IMR-90 (cell line): ENCODE measurements around the gene ADGRF4. TPM values are rescaled to one million over a fixed set of nuclear protein-coding genes. Genes with fewer than 3 reads are reported as not detected.

Source experiments
- ATAC-seq: fragments of 200-7000 bp; cut with Tn5 transposase; 2 replicates; pipeline ENCODE4 v1.9.1; 2020; ENCODE audit warnings: low read depth, mild to moderate bottlenecking, moderate library complexity
- BruUV-seq: library from RNA; stranded (reverse); fragments of 400-500 nt; replicated peaks from 2 replicates; lab custom pipeline; 2021; lab: Mats Ljungman, UMichigan
- CTCF ChIA-PET: fragments of 300-600 bp; formaldehyde crosslinking; extraction: SDS; loops from one replicate; lab custom pipeline; 2021; ENCODE audit warnings: antibody characterized with exemption; lab: Yijun Ruan, JAX
- POLR2A ChIA-PET: fragments of 300-600 bp; sonication (Branson Sonifier 250); formaldehyde crosslinking; loops from one replicate; lab custom pipeline; 2022; ENCODE audit warnings: antibody characterized with exemption; ENCODE audit not compliant: unreplicated experiment; lab: Charles Lee
- DNase-seq: peaks from one replicate; pipeline ENCODE4 v3.0.0; 2013
- H2AFZ ChIP-seq: replicated peaks from 2 replicates; pipeline ENCODE3; 2013; ENCODE audit warnings: low read length, mild to moderate bottlenecking; ENCODE audit not compliant: poor library complexity
- H2AK5ac ChIP-seq: 2 replicates; pipeline ENCODE4 v1.6.1; 2013; ENCODE audit warnings: low read depth, low read length, inconsistent platforms
- H2AK9ac ChIP-seq: replicated peaks from 2 replicates; pipeline ENCODE3; 2013; ENCODE audit warnings: mild to moderate bottlenecking, low read depth, low read length, moderate library complexity; ENCODE audit not compliant: poor library complexity
- H2BK120ac ChIP-seq: 2 replicates; pipeline ENCODE4 v1.6.1; 2013; ENCODE audit warnings: low read depth, low read length, inconsistent platforms
- H2BK15ac ChIP-seq: 3 replicates; pipeline ENCODE4 v1.6.1; 2013; ENCODE audit warnings: low read depth, low read length, inconsistent platforms
- H2BK20ac ChIP-seq: 2 replicates; pipeline ENCODE4 v1.6.1; 2013; ENCODE audit warnings: low read depth, mild to moderate bottlenecking, inconsistent platforms, low read length, moderate library complexity
- H2BK5ac ChIP-seq: 2 replicates; pipeline ENCODE4 v1.6.1; 2013; ENCODE audit warnings: mild to moderate bottlenecking, low read depth, low read length, inconsistent platforms; ENCODE audit not compliant: poor library complexity, severe bottlenecking
- H3K14ac ChIP-seq: replicated peaks from 2 replicates; pipeline ENCODE4 v1.6.1; 2013; ENCODE audit warnings: low read depth, low read length, inconsistent platforms
- H3K18ac ChIP-seq: 2 replicates; pipeline ENCODE4 v1.6.1; 2013; ENCODE audit warnings: low read depth, low read length, control low read depth
- H3K23ac ChIP-seq: 2 replicates; pipeline ENCODE4 v1.6.1; 2013; ENCODE audit warnings: low read depth, low read length, inconsistent platforms
- H3K27ac ChIP-seq: 2 replicates; pipeline ENCODE4 v1.5.1; 2013; ENCODE audit warnings: mild to moderate bottlenecking, control low read depth, low read length; ENCODE audit not compliant: insufficient read depth
- H3K27me3 ChIP-seq: 2 replicates; pipeline ENCODE4 v1.6.1; 2013; ENCODE audit warnings: low read length; ENCODE audit not compliant: control insufficient read depth, insufficient read depth
- H3K36me3 ChIP-seq: 2 replicates; pipeline ENCODE4 v1.6.1; 2013; ENCODE audit warnings: low read length, mixed read lengths; ENCODE audit not compliant: control insufficient read depth, insufficient read depth
- H3K4ac ChIP-seq: 2 replicates; pipeline ENCODE4 v1.6.1; 2013; ENCODE audit warnings: low read depth, low read length, inconsistent platforms
- H3K4me1 ChIP-seq: 2 replicates; pipeline ENCODE4 v1.6.1; 2013; ENCODE audit warnings: low read length, mixed read lengths; ENCODE audit not compliant: control insufficient read depth, insufficient read depth
- H3K4me2 ChIP-seq: 2 replicates; pipeline ENCODE4 v1.6.1; 2013; ENCODE audit warnings: low read depth, mild to moderate bottlenecking, control low read depth, low read length, moderate library complexity
- H3K4me3 ChIP-seq: 2 replicates; pipeline ENCODE4 v1.5.1; 2013; ENCODE audit warnings: low read depth, mild to moderate bottlenecking, control low read depth, low read length, moderate library complexity; ENCODE audit not compliant: insufficient read depth
- H3K56ac ChIP-seq: 2 replicates; pipeline ENCODE4 v1.6.1; 2013; ENCODE audit warnings: low read length, inconsistent platforms; ENCODE audit not compliant: insufficient read depth; ENCODE audit errors: extremely low read depth
- H3K79me1 ChIP-seq, 2 experiments: 2 replicates each; pipeline ENCODE4 v1.6.1; 2013; ENCODE audit warnings: low read length in 2 of 2, inconsistent platforms in 1 of 2, low read depth in 1 of 2
- H3K9ac ChIP-seq: 2 replicates; pipeline ENCODE4 v1.6.1; 2013; ENCODE audit warnings: low read depth, low read length, control low read depth
- H3K9me1 ChIP-seq: 2 replicates; pipeline ENCODE4 v1.6.1; 2013; ENCODE audit warnings: low read length, inconsistent platforms; ENCODE audit not compliant: insufficient read depth
- H3K9me3 ChIP-seq: 2 replicates; pipeline ENCODE4 v1.6.1; 2013; ENCODE audit warnings: low read length; ENCODE audit not compliant: control insufficient read depth, insufficient read depth
- H4K20me1 ChIP-seq: 2 replicates; pipeline ENCODE4 v1.6.1; 2013; ENCODE audit warnings: low read length, inconsistent platforms; ENCODE audit not compliant: insufficient read depth
- H4K5ac ChIP-seq: 2 replicates; pipeline ENCODE4 v1.6.1; 2013; ENCODE audit warnings: mild to moderate bottlenecking, low read depth, low read length, control low read depth
- H4K8ac ChIP-seq, 2 experiments: 2 replicates each; pipeline ENCODE4 v1.6.1; 2013; ENCODE audit warnings: low read depth in 2 of 2, low read length in 2 of 2, control low read depth in 1 of 2, inconsistent platforms in 1 of 2
- H4K91ac ChIP-seq: 2 replicates; pipeline ENCODE4 v1.6.1; 2013; ENCODE audit warnings: low read depth, low read length, inconsistent platforms; ENCODE audit not compliant: insufficient read depth
- BHLHE40 ChIP-seq: fragments of 150-350 bp; IDR thresholded peaks from 2 replicates; pipeline ENCODE4 v1.6.1; 2016; ENCODE audit warnings: mild to moderate bottlenecking, low read depth, low read length
- CEBPB ChIP-seq: IDR thresholded peaks from 2 replicates; pipeline ENCODE4 v1.6.1; 2012; ENCODE audit warnings: low read depth, low read length, improper control_type of control experiment
- CHD1 ChIP-seq: IDR thresholded peaks from 2 replicates; pipeline ENCODE4 v1.6.1; 2012; ENCODE audit warnings: low read depth, low read length, improper control_type of control experiment
- FOS ChIP-seq: fragments of 150-350 bp; IDR thresholded peaks from 2 replicates; pipeline ENCODE4 v1.6.1; 2016; ENCODE audit warnings: low read depth, low read length
- MAFK ChIP-seq: IDR thresholded peaks from 2 replicates; pipeline ENCODE4 v1.6.1; 2012; ENCODE audit warnings: low read depth, low read length, improper control_type of control experiment
- MAZ ChIP-seq: IDR thresholded peaks from 2 replicates; pipeline ENCODE4 v1.6.1; 2012; ENCODE audit warnings: low read depth, mild to moderate bottlenecking, low read length, improper control_type of control experiment, moderate library complexity, borderline replicate concordance
- MXI1 ChIP-seq: IDR thresholded peaks from 2 replicates; pipeline ENCODE4 v1.6.1; 2012; ENCODE audit warnings: low read depth, mild to moderate bottlenecking, low read length, moderate library complexity, borderline replicate concordance
- NFE2L2 ChIP-seq: fragments of 150-350 bp; IDR thresholded peaks from 2 replicates; pipeline ENCODE4 v1.6.1; 2016; ENCODE audit warnings: low read depth, mild to moderate bottlenecking, low read length
- POLR2A ChIP-seq: IDR thresholded peaks from 2 replicates; pipeline ENCODE4 v1.6.1; 2012; ENCODE audit warnings: mild to moderate bottlenecking, low read depth, low read length
- RAD21 ChIP-seq: IDR thresholded peaks from 2 replicates; pipeline ENCODE4 v1.6.1; 2012; ENCODE audit warnings: low read length, improper control_type of control experiment
- RCOR1 ChIP-seq: IDR thresholded peaks from 2 replicates; pipeline ENCODE4 v1.6.1; 2012; ENCODE audit warnings: mild to moderate bottlenecking, low read length, improper control_type of control experiment; ENCODE audit not compliant: insufficient replicate concordance
- RFX5 ChIP-seq: IDR thresholded peaks from 2 replicates; pipeline ENCODE4 v1.8.0; 2012; ENCODE audit warnings: low read depth, mild to moderate bottlenecking, low read length, moderate library complexity
- SMC3 ChIP-seq: fragments of 150-350 bp; IDR thresholded peaks from 2 replicates; pipeline ENCODE4 v1.6.1; 2016; ENCODE audit warnings: low read depth, mild to moderate bottlenecking, antibody characterized with exemption, low read length, moderate library complexity
- WGBS, 2 experiments: methylation state at CpG; one replicate each; pipeline versions ENCODE4 v1.1.5 to v1.1.7; 2013; ENCODE audit warnings: missing lambda C conversion rate in 2 of 2; ENCODE audit not compliant: insufficient read length in 1 of 2; ENCODE audit errors: extremely low coverage in 2 of 2; 5-methylcytosine and 5-hydroxymethylcytosine counted together
- dilution Hi-C: fragments of 300-500 bp; cut with HindIII; formaldehyde crosslinking; loops from one replicate; pipeline ENCODE4 v1.14.3; 2018; ENCODE audit warnings: low sequenced_read_pairs; ENCODE audit not compliant: unreplicated experiment
- in situ Hi-C: fragments of 300-500 bp; cut with MboI; formaldehyde crosslinking; loops from 3 replicates; pipeline ENCODE4 v1.14.3; 2019; ENCODE audit warnings: low sequenced_read_pairs, inconsistent platforms, mixed read lengths
- intact Hi-C: fragments of 100-400 bp; cut with micrococcal nuclease; formaldehyde crosslinking; loops from 2 replicates; pipeline ENCODE4 v1.10.0; 2022
- polyA plus RNA-seq, 3 experiments: library from polyadenylated mRNA; depleted of rRNA; stranded (reverse); fragments of >200 nt; gene quantifications; 2 replicates each; pipeline ENCODE4 v1.2.3, GENCODE V29; 2012; ENCODE audit warnings: low replicate concordance in 1 of 3
- total RNA-seq: library from RNA; depleted of rRNA; stranded (reverse); fragments of >200 nt; gene quantifications from 2 replicates; pipeline ENCODE4 v1.2.3, GENCODE V29; 2012
- TF ChIP-seq, protein P1 (sequence below): fragments of 150-350 bp; IDR thresholded peaks from 2 replicates; pipeline ENCODE4 v1.6.1; 2017; ENCODE audit warnings: mild to moderate bottlenecking, antibody characterized with exemption, low read length, low read depth
- TF ChIP-seq, protein P2 (sequence below): conservative IDR thresholded peaks from 2 replicates; pipeline ENCODE4 v1.5.1; 2012; ENCODE audit warnings: mild to moderate bottlenecking, low read depth, low read length, improper control_type of control experiment
- TF ChIP-seq, protein P3 (sequence below): fragments of 150-350 bp; IDR thresholded peaks from 2 replicates; pipeline ENCODE4 v1.6.1; 2016; ENCODE audit warnings: low read depth, mild to moderate bottlenecking, low read length, moderate library complexity, borderline replicate concordance

The ADGRF4 gene
- total and polyA plus RNA-seq, 2 of the 4 experiments (the other 2 are of a cell fraction), result under 0.01 to 0.02 TPM

DNA sequence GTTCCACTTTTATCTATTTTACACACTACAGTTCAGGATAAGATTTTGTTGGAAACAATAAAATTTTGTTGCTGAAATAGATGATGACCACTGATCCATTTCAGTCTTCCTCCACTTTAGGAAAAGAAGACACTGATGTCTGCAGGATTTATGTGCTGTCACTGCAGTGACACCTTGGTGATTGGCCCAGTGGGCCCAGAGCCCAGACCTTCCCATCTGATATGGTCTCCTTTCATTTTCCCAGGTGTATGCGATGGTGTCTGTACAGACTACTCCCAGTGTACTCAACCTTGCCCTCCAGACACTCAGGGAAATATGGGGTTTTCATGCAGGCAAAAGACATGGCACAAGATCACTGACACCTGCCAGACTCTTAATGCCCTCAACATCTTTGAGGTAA is 19.6 kb upstream of the ADGRF4 start:
- Histone ChIP-seq H2BK20ac (no peak overlapping the region), H3K56ac (no peak overlapping the region), H2BK120ac (no peak overlapping the region), H3K79me1 (no peaks in the 10 kb centered on the region), H3K4me2 (no peak overlapping the region), H2AK9ac (no peak overlapping the region), H2AK5ac (no peak overlapping the region), H2BK15ac (no peak overlapping the region), H3K9me3 (no peaks in the 10 kb centered on the region), H4K5ac (no peak overlapping the region), H3K27ac (no peak overlapping the region), H4K91ac (no peak overlapping the region), H3K4me3 (no peak overlapping the region), H3K27me3 (no peaks in the 10 kb centered on the region), H2AFZ (no peak overlapping the region), H3K36me3 (no peaks in the 10 kb centered on the region), H4K8ac (no peak overlapping the region), H3K18ac (no peak overlapping the region), H4K20me1 (no peaks in the 10 kb centered on the region), H3K4ac (no peak overlapping the region), H3K9me1 (no peaks in the 10 kb centered on the region), H2BK5ac (no peak overlapping the region), H3K23ac (no peak overlapping the region), H3K9ac (no peak overlapping the region), H3K14ac (no peak overlapping the region), H3K4me1 (no peaks in the 10 kb centered on the region)
- BruUV-seq, result no TSS peak
- CTCF ChIA-PET, result no interaction called here
- ATAC-seq (no peak), DNase-seq (no peak)
- dilution Hi-C loops, result no loop called here
- in situ Hi-C loops, result no loop called here
- TF ChIP-seq NFE2L2 (no peak), RAD21 (no peak), SMC3 (no peak), MXI1 (no peak), BHLHE40 (no peak), RCOR1 (no peak), MAFK (no peak), CEBPB (no peak), CHD1 (no peak), FOS (no peak), MAZ (no peak), POLR2A (no peak), RFX5 (no peak)
- TF ChIP-seq, protein P1, sequence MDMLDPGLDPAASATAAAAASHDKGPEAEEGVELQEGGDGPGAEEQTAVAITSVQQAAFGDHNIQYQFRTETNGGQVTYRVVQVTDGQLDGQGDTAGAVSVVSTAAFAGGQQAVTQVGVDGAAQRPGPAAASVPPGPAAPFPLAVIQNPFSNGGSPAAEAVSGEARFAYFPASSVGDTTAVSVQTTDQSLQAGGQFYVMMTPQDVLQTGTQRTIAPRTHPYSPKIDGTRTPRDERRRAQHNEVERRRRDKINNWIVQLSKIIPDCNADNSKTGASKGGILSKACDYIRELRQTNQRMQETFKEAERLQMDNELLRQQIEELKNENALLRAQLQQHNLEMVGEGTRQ, result no peak
- TF ChIP-seq, protein P2, sequence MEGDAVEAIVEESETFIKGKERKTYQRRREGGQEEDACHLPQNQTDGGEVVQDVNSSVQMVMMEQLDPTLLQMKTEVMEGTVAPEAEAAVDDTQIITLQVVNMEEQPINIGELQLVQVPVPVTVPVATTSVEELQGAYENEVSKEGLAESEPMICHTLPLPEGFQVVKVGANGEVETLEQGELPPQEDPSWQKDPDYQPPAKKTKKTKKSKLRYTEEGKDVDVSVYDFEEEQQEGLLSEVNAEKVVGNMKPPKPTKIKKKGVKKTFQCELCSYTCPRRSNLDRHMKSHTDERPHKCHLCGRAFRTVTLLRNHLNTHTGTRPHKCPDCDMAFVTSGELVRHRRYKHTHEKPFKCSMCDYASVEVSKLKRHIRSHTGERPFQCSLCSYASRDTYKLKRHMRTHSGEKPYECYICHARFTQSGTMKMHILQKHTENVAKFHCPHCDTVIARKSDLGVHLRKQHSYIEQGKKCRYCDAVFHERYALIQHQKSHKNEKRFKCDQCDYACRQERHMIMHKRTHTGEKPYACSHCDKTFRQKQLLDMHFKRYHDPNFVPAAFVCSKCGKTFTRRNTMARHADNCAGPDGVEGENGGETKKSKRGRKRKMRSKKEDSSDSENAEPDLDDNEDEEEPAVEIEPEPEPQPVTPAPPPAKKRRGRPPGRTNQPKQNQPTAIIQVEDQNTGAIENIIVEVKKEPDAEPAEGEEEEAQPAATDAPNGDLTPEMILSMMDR, result no peak
- TF ChIP-seq, protein P3, sequence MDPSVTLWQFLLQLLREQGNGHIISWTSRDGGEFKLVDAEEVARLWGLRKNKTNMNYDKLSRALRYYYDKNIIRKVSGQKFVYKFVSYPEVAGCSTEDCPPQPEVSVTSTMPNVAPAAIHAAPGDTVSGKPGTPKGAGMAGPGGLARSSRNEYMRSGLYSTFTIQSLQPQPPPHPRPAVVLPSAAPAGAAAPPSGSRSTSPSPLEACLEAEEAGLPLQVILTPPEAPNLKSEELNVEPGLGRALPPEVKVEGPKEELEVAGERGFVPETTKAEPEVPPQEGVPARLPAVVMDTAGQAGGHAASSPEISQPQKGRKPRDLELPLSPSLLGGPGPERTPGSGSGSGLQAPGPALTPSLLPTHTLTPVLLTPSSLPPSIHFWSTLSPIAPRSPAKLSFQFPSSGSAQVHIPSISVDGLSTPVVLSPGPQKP, result no peak
- intact Hi-C loops, result no loop called here
- no CpG with 5 or more reads among the region's 1 CpG for WGBS, 2 experiments
- POLR2A ChIA-PET, result no interaction called here
